Left ventricle myocardium inferior (tissue), 1 donor: ENCODE measurements around the gene NEO1. TPM values are rescaled to one million over a fixed set of nuclear protein-coding genes. Genes with fewer than 3 reads are reported as not detected.

Experiments
- DNase-seq: peaks from one replicate; pipeline ENCODE4 v3.0.0-alpha.2; 2020
- H3K27ac ChIP-seq: fragments of 200-600 bp; replicated peaks from 2 replicates; pipeline ENCODE4 v1.8.0; 2021
- H3K27me3 ChIP-seq: fragments of 200-600 bp; 2 replicates; pipeline ENCODE4 v1.8.0; 2021; ENCODE audit warnings: low read depth
- H3K36me3 ChIP-seq: fragments of 200-600 bp; 2 replicates; pipeline ENCODE4 v1.8.0; 2021
- H3K4me1 ChIP-seq: fragments of 200-600 bp; 2 replicates; pipeline ENCODE4 v1.8.0; 2021
- H3K4me3 ChIP-seq: fragments of 200-600 bp; 2 replicates; pipeline ENCODE4 v1.8.0; 2021; ENCODE audit warnings: mild to moderate bottlenecking, moderate library complexity
- H3K9me3 ChIP-seq: fragments of 200-600 bp; replicated peaks from 2 replicates; pipeline ENCODE4 v1.8.0; 2021
- intact Hi-C: fragments of 100-400 bp; cut with micrococcal nuclease; formaldehyde crosslinking; loops from one replicate; pipeline ENCODE4 v1.11.0; 2022
- total RNA-seq: library from RNA; stranded (reverse); fragmentation: NEBNext Ultra II Directional; extraction: Animal tissue kit (Norgen Biotek cat#: 25700); gene quantifications from one replicate; pipeline ENCODE4 v1.2.1, GENCODE V29; 2021
- TF ChIP-seq, protein P1 (sequence below): fragments of 200-600 bp; IDR thresholded peaks from 2 replicates; pipeline ENCODE4 v1.8.0; 2021; ENCODE audit warnings: antibody characterized with exemption, mild to moderate bottlenecking, borderline replicate concordance
- donor health status: DM: no; HTN: yes; CAD: no; lungs with severe emphysema.

Gene NEO1
- total RNA-seq, 1 donor from 2014 or later, result 9.0 TPM

DNA sequence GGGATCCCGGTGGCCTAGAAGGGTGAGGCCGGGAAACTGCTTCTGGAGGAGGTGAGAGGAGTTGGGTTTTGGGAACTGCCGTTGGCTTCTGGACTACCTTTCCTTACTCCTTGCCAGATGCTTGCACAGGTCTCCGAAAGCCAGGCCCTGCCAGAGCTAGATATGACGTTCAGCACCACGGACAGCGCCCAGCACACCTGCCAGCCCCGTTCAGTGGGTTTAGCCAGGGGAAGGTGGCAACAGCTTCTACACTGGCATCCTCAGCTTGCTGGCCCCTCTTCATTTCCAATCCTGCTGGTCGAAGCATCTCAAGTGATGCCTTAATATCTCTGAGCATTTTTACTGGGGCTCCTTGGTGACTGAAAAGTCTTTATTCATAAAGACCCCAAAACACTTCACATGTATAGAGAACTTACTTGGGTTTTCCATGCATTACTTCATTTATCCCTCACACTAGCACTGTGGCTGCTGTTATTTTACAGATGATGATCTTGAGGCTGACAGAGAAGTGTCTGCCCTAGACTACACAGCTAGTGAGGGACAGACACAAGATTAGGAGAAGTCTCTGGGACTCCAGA, 294.6 kb downstream of the NEO1 start:
- Histone ChIP-seq H3K4me1 (peaks cover 42% of the 10 kb centered on the region), H3K27me3 (no peaks in the 10 kb centered on the region), H3K4me3 (no peak overlapping the region), H3K9me3 (peaks cover 3% of the 10 kb centered on the region), H3K27ac (no peak overlapping the region), H3K36me3 (no peaks in the 10 kb centered on the region)
- peak; percentile 61 for DNase-seq
- TF ChIP-seq, protein P1, sequence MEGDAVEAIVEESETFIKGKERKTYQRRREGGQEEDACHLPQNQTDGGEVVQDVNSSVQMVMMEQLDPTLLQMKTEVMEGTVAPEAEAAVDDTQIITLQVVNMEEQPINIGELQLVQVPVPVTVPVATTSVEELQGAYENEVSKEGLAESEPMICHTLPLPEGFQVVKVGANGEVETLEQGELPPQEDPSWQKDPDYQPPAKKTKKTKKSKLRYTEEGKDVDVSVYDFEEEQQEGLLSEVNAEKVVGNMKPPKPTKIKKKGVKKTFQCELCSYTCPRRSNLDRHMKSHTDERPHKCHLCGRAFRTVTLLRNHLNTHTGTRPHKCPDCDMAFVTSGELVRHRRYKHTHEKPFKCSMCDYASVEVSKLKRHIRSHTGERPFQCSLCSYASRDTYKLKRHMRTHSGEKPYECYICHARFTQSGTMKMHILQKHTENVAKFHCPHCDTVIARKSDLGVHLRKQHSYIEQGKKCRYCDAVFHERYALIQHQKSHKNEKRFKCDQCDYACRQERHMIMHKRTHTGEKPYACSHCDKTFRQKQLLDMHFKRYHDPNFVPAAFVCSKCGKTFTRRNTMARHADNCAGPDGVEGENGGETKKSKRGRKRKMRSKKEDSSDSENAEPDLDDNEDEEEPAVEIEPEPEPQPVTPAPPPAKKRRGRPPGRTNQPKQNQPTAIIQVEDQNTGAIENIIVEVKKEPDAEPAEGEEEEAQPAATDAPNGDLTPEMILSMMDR, result no peak
- intact Hi-C loops, result no loop called here

DNA sequence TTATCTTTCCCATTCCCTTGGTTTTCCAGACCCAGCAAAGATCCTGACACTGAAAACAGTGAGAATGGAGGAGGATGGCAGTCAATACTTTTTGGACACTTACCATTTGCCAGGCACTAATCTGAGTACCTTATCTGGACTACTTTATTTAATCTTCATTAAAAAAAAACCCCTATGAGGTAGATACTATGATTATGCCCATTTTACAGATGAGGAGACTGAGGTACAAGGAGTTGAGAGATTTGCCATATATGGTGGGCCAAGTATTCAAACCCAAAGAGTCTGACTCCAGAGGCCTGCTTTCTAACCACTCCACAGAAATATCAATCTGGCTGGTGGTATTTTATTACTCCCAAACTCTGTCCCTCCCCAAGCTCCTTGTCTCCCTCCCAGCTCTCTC, 296.9 kb downstream of the NEO1 start:
- Histone ChIP-seq H3K4me3 (no peak overlapping the region), H3K4me1 (peaks cover 44% of the 10 kb centered on the region), H3K36me3 (no peaks in the 10 kb centered on the region), H3K9me3 (no peaks in the 10 kb centered on the region), H3K27ac (no peak overlapping the region), H3K27me3 (peaks cover 4% of the 10 kb centered on the region)
- TF ChIP-seq, protein P1, result no peak
- intact Hi-C loops, result no loop called here
- no peak for DNase-seq

DNA sequence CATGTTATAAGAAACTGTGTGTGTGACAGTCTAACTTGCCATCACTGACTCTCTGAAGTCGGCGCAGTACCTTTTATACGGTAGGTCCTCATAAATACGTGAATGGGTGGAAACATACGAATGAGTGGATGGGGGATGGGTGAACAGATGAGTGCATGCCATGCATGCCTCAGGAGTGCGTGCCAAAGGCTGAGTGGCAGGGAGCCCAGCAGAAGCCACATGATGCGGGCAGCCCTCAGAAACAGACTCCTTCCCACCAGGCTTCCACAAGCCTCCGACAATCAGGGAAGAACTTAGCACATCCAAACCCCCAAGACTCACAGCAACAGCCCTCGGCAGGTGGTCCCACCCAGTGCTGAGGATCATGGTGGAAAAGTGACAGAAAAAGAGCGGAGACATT, 299.8 kb downstream of the NEO1 start:
- H3K9me3 ChIP-seq, result no peaks in the 10 kb centered on the region
- H3K4me1 ChIP-seq, result peaks cover 38% of the 10 kb centered on the region
- intact Hi-C loops, result no loop called here
- H3K4me3 ChIP-seq, result no peak overlapping the region
- no peaks in the 10 kb centered on the region for H3K36me3 ChIP-seq
- peak; percentile 67 for DNase-seq
- no peak overlapping the region for H3K27ac ChIP-seq
- TF ChIP-seq, protein P1, result no peak
- peaks cover 9% of the 10 kb centered on the region for H3K27me3 ChIP-seq

DNA sequence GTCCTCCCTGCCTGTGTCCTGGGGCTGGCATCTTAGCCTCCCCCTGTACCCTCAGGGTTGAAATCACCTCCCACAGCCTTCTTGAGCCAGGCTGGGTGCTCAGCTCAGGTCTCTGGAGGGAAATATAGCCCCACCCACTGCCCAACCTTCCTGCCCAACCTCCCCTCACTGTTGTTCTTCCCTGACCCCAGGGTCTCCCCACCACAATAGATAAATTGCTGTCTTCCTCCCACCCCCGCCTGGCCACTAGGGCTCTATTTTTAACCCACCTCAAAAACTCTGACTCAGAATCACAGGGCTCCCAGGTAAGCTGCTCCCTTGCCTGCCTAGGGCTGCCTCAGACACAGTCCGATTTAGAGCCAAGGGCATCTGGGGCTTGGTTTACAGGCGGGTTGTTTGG, 301.5 kb downstream of the NEO1 start:
- H3K27me3 ChIP-seq, result peaks cover 15% of the 10 kb centered on the region

DNA sequence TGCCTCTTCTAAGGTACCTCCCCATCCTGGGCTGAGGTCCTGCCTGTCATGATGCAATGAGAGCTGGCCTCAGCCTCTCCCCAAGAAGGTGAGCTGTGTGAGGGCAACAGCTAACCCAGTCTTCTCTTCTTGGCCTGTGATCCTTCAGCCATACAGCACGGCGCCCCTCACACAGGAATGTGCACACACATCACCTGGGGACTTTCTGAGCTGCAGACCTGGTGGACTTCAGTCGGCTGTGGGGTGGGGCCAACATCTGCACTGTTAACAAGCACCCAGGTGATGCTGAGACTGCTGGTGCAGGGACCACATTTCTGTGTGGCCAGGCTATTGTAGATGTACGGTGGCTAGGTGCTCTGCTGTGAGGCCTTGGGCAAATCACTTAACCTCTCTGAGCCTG, 302.0 kb downstream of the NEO1 start:
- DNase-seq, result no peak
- no peaks in the 10 kb centered on the region for H3K36me3 ChIP-seq
- no peak overlapping the region for H3K27ac ChIP-seq
- TF ChIP-seq, protein P1, result no peak
- H3K27me3 ChIP-seq, result peaks cover 16% of the 10 kb centered on the region
- H3K9me3 ChIP-seq, result no peaks in the 10 kb centered on the region
- intact Hi-C loops, result no loop called here
- peaks cover 52% of the 10 kb centered on the region for H3K4me1 ChIP-seq
- H3K4me3 ChIP-seq, result no peak overlapping the region

More for the DNA sequence above, 301.5 kb downstream of the NEO1 start:
- H3K36me3 ChIP-seq, result no peaks in the 10 kb centered on the region
- intact Hi-C loops, result no loop called here
- H3K27ac ChIP-seq, result no peak overlapping the region
- TF ChIP-seq, protein P1, result no peak
- peaks cover 47% of the 10 kb centered on the region for H3K4me1 ChIP-seq
- DNase-seq, result no peak
- H3K9me3 ChIP-seq, result no peaks in the 10 kb centered on the region
- no peak overlapping the region for H3K4me3 ChIP-seq
